ENCODE measurements around the gene SEPTIN1.

The SEPTIN1 gene

GRCh38 chr16:30375864-30376263, 6.5 kb downstream of the SEPTIN1 start:
- no peak for DNase-seq (ENCODE audit: low spot score)

GRCh38 chr16:30374538-30374937, 7.8 kb downstream of the SEPTIN1 start, which contains the start of gene MYL11:
TSS of gene MYL11 (plus strand) at chr16:30374802. CDS start at chr16:30374858, 56 bp downstream.
- no peak for DNase-seq (ENCODE audit: low spot score)

DNA sequence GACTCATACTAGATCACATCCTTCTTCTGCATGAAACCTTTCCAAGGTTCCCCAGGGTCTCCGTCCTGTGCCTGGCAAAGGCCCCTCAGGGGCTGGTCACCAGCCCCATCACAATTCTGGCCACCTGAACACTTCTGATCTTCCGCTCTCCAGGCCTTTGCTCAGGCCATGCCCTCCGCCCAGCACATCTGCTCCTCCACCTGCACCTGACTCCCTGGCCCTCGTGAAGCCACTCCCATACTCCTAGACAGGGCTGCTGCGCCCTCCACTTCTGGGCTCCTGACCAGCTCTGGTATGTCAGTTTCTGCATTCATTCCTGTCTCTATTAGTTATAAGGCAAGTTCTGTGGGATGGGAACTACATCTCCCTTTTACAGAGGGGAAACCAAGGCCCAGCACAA, 9.6 kb downstream of the SEPTIN1 start:
- no peak for DNase-seq (ENCODE audit: low spot score)

DNA sequence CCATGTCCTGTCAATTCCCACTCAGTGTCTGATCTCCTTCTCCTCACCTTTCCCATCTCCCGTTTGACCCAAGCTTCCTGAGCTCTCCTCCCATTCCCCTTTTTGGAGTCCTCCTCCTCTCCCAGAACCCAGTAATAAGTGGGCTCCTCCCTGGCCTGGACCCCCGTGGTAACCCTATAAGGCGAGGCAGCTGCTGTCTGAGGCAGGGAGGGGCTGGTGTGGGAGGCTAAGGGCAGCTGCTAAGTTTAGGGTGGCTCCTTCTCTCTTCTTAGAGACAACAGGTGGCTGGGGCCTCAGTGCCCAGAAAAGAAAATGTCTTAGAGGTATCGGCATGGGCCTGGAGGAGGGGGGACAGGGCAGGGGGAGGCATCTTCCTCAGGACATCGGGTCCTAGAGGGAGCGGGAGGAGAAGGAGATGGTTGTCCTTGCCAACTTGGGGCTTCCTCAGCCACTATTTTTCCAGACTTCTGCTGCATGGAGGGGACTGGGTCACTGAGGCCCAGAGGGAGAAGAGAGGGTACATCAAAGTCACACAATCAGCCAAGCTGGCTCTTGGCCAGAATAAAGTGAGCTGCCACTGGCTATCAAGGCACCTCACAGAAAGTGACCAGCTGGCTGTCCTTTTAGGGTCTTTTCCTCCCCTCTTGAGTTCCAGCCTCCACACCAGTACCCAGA, 10.2 kb downstream of the SEPTIN1 start:
- DNase-seq (ENCODE audit: low spot score) = no peak

DNA sequence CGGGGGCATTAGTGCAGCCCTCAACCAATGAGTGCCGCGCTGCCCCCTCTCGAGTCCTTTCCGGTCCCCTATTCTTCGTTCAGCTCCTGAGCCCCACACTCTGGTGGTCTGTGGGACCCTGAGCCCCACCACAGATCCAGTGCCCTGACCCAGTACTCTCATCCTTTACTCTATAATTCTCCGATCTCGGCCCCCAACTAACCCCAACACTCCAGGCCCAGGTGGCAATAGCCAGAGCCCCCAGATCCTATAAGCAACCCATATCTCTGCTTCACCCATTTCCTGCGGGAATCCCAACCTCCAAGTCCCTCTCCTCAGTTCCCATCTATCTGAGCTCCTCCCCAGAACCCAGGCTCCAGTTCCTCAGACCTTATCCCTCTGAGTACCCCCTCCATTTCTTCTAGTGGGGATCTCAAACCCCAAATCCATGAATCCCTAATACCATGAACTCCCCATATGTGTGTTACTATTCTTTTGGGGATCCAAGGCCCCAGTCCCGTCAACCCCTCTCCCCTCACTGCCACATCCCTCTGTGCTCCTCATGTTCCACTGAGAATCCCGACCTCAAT, 11.0 kb downstream of the SEPTIN1 start:
- no peak for DNase-seq (ENCODE audit: low spot score)

DNA sequence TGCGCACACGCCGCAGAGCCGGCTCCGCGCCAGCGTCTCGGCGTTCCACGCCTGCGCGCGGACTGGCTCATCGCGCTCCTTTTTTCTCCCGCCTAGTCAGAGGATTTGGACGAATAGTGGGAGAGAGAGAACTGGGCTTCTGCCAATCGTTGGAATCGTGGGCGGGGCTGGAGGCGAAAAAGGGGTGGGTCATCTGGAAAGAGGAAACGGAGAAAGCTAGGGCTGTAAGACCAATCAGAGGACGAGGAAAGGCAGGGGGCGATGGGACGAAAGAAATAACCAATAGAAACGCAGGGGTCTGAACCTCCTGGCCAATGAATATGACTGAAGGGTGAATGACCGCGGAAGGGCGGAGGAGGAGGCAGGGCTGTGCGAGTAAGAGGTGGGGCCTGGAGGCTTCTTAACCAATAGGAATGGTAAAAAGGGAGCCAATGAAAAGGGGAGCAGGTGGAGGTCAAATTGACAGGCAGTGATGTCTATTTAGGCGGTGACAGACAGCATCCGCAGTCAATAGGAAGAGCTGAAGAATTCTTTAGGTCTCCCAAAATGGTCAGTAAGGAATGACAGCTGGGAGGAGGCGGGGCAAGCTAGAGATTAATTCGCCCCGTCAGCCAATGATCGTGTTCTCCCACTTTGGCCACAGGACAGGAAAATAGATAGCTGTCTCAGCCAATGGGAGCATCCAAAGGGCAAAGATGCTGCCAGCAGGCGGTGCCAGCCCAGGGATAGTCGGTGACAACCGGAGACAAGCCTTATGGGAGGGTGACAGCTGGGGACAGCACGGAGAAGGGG, 11.7 kb downstream of the SEPTIN1 start, which contains the start of gene TBC1D10B:
Gene TBC1D10B (minus strand): TSS at position 39 of the 792 bp plus-strand sequence. CDS start 311 bp downstream, outside the sequence.
- DNase-seq (ENCODE audit: low spot score) = peak; percentile 100

DNA sequence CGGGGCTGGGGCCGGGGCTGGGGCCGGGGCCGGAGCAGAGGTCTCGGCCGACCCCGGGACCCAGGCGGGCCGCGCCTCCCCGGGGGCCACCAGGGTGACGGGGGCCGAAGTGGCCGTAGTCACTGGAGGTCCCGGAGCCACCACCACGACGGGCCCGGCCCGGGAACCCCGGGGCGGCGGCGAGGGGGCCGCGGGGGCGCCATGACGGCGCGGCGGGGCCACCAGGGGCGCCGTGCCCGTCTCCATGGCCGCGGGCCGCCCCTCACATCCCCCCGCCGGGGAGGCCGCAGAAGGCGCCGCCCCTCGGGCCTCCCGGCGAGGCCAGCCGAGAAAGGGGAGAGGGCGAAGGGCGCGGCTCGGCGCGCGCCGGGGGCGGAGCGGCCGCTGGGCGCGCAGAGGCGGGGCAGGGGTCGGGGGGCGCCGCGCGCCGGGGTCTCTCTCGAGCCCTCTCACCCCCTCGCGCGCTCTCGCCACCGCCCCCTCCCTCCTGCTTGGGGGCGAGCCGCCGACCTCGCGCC, 12.4 kb downstream of the SEPTIN1 start:
- no peak for DNase-seq (ENCODE audit: low spot score)

DNA sequence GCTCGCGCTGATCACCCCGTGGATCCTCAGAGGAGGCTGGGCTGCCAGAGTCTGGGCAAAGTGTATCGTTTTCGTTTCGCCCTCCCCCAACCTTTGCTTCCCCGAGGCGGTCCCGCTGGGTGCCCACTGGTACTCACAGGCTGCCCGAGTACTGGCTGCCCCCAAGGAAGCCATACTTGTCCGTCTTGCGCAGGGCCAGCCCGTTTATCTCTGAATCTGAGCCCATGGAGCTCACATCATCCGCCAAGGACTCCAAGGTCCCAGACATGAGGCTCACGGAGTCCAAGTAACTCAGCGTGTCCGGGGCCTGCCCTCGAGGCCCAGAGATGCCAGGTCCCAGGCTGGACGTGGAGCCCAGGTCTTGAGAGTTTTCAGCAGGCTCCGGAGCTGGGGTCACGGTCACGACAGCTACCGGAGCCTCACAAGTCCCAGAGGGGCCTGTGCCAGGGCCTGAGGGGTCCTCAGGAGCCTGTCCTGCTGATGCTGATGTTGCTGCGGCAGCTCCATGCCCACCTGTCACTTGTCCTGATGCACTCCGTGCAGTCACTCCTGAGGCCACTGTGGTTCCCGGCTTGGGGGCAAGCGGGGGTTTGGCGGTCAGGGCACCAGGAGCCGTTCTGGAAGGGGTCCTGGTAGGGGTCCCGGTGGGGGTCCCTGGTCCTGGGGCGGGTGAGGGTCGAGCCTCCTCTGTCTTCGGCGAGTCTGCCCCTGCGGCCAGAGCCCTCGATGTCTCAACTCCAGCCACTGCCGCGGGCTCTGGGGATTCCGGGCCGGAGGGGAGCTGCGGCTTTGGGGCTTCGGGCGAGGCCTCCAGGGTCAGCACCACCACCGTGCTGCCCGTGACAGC, 13.0 kb downstream of the SEPTIN1 start:
- DNase-seq (ENCODE audit: low spot score) = no peak

DNA sequence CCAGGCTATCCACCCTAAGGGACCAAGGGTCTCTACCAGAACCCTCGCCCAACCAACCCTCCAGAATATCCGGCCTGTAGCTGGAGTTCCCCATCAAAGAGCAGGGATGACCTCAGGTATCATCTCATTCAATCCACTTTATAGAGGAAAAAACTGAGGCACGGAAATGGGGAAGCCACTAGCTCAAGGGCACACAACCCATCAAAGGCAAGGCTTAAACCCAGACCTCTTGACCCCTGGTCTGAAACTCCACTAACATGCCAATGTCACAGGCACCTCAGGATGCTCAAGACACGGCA, 13.6 kb downstream of the SEPTIN1 start:
- no peak for DNase-seq (ENCODE audit: low spot score)

- no peak for DNase-seq (ENCODE audit: low spot score)
Measured at GRCh38 chr16:30368122-30368791, 14.1 kb downstream of the SEPTIN1 start.

DNA sequence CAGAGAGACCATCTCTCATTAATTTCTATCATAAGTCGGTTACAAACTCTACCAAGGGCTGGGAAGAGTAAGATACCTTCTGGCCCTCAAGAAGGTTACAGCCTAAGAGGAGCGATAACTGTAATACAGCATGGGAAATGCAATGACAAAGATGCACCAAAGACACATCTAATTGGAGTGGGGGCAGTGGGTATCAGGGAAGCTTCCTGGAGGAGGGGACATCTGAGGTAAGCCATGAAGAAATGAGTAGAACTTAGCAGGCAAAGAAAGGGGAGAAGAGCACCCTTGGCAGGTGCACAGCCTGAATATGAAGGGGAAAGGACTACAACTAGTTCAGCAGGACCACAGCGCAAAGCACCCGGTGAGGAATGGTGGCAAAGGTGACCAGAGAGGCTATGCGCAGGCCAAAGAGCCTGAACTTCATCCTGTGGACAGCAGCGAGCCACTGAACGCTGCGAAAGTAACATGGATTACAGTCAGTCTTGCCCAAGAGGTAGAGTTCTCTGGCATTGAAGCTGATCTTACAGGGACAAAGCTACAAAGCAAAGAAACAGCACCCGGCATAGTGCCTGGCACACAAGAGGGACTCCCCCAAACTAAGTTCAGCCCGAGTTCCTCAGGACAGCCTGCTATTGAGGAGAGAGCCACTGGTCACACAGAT, 14.9 kb downstream of the SEPTIN1 start:
- DNase-seq (ENCODE audit: low spot score) = no peak

DNA sequence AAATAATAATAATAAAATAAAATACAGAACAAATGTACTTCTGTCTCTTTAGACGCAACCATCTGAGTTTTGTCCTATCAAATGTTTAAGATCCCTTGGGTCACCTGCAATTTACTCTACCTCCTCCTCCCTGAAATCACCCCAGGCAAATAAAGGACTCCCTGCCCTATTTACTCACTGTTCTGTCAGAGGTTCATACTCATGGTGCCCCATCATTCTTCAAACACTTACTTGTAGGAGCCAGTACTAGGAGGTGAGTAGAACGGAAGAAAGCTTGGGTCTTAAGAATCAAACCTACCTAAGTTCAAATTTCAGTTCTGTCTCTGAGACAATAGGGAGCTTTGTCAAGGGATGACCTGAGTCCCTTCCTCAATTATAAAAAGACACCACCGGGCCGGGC, 15.8 kb downstream of the SEPTIN1 start:
- DNase-seq (ENCODE audit: low spot score) = no peak

DNA sequence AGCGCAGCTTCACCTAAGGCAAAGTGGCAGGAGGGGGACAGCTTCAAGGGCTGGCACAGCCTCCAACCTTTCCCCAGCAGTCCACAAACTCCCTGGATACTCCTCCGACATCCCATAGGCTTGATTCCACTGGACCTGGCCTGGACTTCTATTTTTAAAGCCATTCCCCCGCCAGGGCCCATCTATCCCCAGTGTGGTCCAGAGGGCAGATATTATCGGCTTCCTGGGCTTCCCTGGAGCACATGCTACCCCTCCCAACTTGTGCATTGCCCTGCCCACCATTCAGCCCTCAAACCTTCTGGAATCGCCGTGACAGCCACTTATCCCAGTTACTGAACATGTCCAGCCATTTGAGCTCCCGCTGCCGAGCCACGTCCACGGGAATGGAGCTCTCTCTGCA, 17.2 kb downstream of the SEPTIN1 start:
- no peak for DNase-seq (ENCODE audit: low spot score)

GRCh38 chr16:30361180-30361579, 21.2 kb downstream of the SEPTIN1 start:
- no peak for DNase-seq (ENCODE audit: low spot score)

- no peak for DNase-seq (ENCODE audit: low spot score)
Measured at GRCh38 chr16:30359871-30360170, 22.5 kb downstream of the SEPTIN1 start.

DNA sequence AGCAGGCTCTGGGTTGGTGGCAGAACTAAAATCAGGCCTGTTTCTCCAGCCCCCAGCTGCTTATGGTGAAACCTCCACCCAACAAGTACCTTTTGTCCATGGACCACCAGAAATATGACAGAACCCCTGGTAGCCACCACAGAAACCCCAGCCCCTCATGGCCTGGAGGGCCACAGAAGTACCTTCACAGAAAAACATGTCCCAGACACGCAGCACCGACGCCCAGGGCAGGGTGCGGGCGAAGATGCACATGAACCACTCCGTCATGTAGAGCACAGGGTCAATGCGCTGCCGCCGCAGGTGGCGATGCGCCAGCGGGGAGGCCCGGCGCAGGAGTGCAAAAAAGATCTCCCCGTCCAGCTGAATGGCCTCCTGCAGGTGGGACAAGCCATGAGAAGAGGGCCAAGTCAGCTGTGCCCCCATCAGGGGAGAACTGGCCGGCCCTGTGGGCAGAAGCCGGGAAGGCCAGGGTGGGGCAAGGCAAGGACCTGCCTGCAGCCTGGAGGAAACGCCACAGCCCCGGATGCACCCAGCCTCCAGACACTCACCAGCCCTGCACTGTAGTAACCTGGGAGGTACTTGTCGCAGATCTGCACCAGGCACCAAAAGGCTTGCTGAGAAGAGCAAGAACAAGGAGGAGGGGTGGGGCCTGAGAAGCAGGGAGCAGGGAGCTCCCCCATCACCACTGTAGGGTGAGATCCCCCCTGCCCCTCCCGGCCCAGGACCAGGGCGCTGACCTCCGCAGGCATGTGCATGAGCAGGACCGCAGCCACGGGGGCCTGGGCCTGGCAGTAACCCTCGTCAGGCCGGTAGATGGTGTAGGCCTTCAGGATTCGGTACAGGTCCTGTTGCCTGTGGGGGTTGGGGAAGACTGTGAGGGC, 23.1 kb downstream of the SEPTIN1 start:
- DNase-seq (ENCODE audit: low spot score) = no peak

- no peak for DNase-seq (ENCODE audit: low spot score)
Measured at GRCh38 chr16:30358577-30358936, 23.8 kb downstream of the SEPTIN1 start.

DNA sequence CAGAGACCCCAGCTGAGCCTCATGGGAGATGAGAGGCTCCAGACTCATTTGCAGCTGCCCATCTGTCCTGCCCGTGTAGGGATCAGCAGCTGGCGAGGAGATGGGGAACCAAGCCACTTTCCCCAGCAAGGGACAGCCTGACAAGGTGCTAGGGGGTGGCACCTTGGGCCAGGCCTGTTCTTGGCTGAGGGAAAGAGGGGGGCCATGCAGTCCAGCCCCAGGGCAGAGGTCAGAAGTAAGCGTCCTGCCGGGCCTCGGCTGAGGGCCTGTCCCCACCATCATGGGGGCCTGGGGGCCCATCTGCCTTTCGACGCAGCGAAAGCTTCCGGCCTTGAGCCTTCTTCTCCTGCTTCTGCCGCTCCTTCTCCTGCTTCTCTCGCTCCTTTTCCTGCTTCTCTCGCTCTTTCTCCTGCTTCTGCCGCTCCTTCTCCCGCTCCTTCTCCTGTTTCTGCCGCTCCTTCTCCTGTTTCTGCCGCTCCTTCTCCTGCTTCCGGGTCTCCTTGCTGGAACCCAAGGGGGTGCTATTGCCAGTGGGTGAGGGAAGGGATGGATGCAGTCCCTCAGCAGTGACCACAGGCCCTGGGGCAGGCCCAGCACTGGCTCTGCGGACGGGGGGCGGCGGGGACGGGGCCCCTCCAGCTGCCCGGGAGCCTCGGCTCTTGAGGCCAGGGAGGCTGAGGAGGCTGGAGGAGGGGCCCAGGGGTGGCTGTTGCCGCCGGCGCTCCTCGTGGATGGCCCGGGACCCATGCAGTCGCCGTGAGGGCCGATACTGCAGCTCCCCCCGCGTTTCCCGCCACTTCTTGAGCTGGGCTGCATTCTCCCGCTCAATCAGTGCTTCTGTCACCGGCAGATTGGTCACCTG, 24.4 kb downstream of the SEPTIN1 start:
- no peak for DNase-seq (ENCODE audit: low spot score)

GRCh38 chr16:30357085-30357714, 25.2 kb downstream of the SEPTIN1 start:
- DNase-seq (ENCODE audit: low spot score) = no peak

All from kidney capillary endothelial cell (primary cell).